IPS-NIHi11 (cell line): ENCODE measurements around the gene TMEM119.

Experiments used
- DNase-seq: peaks from one replicate; pipeline ENCODE4 v3.0.0; 2012; ENCODE audit warnings: mixed read lengths, low spot score

TMEM119 gene, protein sequence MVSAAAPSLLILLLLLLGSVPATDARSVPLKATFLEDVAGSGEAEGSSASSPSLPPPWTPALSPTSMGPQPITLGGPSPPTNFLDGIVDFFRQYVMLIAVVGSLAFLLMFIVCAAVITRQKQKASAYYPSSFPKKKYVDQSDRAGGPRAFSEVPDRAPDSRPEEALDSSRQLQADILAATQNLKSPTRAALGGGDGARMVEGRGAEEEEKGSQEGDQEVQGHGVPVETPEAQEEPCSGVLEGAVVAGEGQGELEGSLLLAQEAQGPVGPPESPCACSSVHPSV

GRCh38 chr12:108597559-108598471 lies at the start of gene TMEM119:
TSS of gene TMEM119 (minus strand) at chr12:108598084. CDS start at chr12:108592383, 5,701 bp downstream.
- peak; percentile 59 for DNase-seq

DNA sequence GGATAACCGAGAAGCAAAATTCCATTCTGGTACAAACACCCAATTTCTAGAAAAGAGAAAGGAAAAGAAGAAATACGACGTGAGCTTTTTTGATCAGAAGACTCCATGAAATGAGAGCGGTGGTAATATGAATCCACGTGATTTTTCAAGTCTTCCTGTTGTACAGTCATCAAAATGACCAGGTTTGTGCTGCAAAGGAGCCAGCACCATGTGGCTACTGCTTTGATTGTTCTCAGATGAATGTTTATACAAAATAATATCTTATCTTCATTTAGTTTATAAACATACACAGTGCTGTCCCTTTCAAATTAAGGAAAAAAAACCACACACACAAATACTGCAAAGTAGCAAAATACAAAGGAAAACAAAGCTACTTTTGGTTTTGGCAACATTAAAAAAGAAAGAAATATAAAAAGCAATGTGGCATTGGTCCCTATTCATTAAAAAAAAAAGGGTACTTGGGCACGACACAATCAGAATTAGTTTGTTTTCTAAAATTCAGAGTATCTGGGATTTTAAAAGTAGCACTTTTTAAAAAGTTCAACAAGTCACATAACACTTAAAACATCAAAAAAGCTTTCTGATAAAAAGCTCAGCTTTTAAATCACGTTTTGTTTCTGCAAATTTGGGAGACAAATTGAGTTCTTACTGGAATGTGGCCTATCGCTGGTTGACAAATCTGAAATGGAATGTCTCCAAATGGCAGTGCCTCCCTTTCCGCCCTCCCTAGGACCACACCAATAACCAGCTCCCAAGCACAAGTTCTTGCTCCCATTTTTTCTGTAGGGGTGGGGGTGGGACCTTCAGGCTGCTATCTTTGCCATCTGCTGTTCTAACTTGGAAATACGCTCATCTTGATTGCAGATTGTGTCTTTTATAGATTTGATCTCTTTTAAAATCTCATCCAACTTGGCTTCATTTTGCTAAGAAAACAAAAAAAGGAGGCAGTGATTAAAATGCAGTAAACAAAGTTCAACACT lies 49.0 kb upstream of the TMEM119 start:
- DNase-seq, result no peak

- no peak for DNase-seq
Observed at GRCh38 chr12:108645686-108646599, 48.1 kb upstream of the TMEM119 start.

DNA sequence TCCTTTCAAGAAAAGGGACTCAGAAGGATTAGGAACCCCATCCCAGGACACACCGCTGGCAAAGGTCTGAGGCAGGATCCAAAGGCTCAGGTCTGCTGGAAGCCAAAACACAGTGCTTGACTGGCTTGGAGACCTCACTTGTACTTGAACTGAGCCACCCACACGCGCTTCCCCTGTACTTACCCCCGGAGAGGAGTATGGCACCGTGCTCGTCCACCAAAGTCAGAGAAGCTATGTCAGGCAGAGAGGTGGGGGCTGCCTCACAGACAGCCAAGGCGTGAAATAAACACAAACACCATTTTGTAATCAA lies 46.9 kb upstream of the TMEM119 start:
- no peak for DNase-seq

DNA sequence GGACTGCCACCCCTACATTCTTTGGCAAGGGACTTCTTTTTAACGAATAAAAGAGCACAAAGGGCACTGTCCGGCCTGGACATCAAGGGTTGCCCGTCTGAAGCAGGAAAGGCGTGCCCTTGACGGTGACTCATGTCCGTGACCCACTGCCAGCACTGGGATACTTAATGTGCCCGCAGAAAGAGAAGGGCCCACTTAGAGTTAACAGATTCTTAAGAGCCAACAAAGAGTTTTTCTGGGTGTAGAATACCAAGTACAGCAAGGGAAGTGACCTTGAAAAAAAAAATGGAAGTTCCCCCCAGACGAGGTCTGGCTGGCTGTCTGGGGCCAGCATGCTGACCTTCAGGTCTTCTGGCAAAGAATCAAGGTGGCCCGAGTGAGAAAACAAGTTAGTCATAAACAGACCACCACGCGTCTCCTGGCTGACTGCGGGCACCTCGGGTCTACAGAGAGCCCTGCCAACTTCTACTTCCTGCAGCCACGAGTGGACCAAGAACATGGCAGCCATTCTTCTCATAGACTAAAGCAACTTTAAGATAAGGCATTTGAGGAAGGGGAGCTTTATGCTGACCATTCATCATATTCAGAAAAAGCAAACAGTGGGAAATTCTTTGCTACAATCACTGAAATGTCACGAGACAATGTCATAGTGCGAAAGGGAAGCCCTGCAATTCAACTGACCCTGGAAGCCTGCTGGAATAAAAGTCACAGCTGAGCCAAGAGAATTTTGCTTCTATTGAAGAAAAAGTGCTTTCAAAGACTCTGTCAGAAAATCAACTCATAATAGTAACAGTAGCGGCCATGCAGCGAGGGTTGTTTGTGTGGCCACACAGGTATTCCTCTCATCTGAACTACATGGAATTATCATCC lies 46.3 kb upstream of the TMEM119 start:
- DNase-seq, result no peak

- DNase-seq, result no peak
Observed at GRCh38 chr12:108642899-108643654, 45.2 kb upstream of the TMEM119 start.

GRCh38 chr12:108642269-108642870 lies 44.5 kb upstream of the TMEM119 start:
- DNase-seq, result no peak

- DNase-seq, result no peak
Observed at GRCh38 chr12:108641446-108642268, 43.8 kb upstream of the TMEM119 start.

- no peak for DNase-seq
Observed at GRCh38 chr12:108640802-108641445, 43.0 kb upstream of the TMEM119 start.

DNA sequence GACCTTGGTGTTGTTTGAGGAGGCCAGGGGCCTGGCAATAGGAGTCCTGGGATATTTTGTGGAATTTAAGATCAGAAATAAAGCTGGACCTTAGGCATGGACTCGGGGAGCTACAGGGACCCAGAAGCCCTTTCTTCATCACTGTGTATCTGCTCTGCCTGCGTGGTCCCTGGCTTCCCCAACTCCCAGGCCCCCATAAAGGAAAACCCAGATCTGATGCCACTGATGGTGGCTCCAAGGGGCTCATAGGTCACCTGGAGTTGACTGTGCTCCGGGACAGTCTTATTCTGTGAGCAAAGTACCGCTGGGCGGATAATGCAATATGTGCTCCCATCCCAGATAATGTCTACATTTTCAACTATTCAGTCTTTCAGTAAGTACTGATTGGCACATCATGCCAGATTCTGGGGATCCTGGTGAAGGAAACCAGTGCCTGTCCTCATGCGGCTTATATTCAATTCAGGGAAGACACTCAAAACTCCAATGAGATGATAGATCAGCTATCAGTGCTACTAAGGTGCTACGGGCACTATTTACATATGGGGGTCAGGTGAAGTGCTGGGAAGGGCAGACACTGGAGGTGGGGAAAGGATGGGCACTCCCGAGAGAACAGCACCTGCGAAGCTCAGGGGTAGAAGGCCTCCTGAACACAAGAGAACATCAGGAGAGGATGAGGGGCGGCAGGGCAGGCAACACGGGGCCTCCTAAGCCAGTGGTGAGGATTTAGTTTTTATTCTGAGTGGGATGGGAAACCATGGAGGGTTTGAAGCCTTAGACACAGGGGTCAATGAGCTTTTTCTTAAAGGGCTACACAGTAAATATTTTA lies 41.3 kb upstream of the TMEM119 start:
- no peak for DNase-seq

GRCh38 chr12:108638141-108638827 lies 40.4 kb upstream of the TMEM119 start:
- peak; percentile 78 for DNase-seq

DNA sequence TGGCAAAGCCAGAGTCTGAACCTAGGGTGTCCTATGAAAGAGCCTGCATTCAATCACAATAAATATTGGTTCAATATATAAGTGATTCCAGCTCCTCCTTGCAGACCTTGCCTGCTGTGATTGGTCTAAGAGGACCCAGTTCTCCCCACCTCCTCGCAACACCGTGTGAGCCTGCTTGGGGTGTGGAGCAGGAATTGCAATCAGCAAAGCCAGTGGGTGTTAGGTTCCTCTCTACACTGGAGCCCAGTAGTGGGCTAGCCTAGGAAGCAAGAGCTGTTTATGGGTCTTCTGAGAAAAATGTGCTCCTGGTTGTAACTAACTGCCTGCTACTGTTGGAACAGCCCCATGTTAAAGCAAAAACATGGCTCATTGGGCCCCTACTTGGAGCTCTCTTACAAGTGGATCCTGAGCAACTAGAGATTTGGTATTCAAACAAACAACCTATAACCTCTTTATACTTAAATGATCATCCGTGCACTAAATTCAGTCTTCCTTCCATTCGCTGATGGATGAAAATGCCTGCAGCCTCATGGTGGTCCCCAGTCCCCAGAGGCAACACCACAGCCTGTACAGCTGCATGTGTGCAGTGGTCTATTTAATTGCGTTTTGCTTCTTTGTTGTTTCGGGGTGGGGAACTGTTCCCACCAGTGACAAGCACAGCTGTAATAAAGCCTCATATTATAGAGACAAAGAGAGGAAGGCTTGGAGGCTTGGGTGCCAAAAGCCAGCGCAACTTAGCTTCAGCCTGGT lies 39.5 kb upstream of the TMEM119 start:
- DNase-seq, result no peak

- DNase-seq, result no peak
Observed at GRCh38 chr12:108635997-108636808, 38.3 kb upstream of the TMEM119 start.
